NCI-H226 (cell line): ENCODE measurements around the gene ANKRD10.
"Not testable (repeated sequence)": the region's sequence is repeated elsewhere in the genome, so short reads cannot be mapped to it uniquely, and the experiment has no call there.

Experiments
- DNase-seq: peaks from one replicate; pipeline ENCODE4 v3.0.0-alpha.2; 2015

The ANKRD10 gene

DNA sequence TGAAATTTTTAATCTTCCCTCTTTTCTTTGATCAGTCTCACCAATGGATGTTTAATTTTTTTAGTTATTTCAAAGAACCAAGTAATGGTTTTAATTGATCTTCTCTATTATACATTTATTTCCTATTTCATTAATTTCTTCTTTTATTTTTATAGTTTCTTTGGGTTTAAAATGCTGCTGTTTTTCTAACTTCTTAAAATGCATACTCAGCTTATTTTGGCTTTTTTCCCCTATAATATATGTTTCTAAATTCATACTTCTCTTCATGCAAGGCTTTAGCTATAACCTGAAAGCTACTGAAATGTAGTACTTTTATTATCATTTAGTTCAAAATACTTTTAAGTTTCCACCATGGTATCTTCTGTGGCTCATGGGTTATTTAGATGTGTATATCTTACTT lies 53.9 kb downstream of the ANKRD10 start:
- DNase-seq, result no peak

DNA sequence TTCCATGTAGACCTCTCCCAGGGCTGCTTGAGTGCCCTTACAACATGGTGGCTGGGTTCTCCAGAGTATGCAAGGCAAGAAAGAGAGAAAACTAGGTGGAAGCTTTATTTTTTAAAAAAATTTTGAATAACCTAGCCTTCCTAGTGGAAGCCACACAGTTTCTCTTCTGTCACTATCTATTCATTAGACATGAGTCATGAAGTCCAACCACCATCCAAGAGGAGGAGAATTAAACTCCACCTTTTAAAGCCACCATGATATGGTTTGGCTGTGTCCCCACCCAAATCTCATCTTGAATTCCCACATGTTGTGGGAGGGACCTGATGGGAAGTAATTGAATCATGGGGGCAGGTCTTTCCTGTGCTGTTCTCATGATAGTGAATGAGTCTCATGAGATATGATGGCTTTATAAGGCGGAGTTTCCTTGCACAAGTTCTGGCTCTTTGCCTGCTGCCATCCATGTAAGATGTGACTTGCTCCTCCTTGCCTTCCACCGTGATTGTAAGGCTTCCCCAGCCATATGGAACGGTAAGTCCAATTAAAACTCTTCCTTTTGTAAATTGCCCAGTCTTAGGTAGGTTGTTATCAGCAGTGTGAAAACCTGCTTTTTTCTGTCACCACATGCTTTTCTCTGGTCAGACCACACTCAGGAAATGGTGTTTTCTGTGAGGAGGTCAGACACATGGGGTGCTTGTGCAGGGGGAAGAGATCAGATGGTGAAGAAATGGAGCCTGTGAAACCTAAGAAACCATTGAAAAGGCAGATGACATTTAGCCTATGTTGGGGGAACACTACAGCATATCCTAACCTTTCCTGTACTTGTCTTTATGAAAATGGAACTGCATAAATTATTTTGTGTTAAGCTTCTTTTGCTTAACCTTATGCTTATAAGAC lies 57.7 kb downstream of the ANKRD10 start:
- DNase-seq, result no peak

DNA sequence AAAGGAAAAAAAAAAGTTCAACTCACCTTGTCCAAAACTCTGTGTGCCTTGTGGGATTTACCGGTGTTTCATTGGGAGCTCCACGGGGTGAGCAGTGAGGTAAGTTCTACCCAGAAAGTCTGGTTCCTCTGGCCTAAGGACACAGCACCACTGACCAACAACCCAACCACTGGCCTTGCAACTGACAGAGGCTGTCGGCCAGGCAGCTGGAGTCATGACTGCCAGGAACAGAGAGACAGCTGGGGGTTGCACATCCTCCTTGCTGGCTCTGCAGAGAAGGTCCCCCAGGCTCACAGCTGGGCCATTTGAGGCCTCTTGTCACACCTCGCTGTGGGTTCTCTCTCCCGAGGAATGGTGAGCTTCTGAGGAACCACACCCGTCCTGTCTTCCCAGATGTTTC lies 59.5 kb downstream of the ANKRD10 start:
- DNase-seq, result no peak

DNA sequence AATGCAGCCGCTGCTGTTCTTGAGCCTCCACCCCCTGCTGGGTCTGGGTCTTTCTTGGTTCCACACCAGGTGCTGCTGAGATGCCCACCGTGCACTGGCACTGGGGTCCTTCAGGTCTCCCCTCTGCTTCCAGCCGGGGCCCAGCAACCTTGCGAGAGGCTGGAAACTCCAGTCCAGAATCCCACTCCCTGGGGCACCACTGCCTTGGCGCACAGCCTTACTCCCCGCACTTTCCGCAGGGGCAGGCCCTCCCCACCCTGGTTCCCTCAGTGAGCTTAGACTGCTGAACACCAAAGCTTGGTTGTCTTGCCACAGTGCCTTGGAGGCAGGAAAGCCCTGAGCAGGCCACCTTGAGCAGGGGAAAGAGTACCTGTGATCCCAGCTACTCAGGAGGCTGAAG lies 60.0 kb downstream of the ANKRD10 start:
- DNase-seq, result no peak

DNA sequence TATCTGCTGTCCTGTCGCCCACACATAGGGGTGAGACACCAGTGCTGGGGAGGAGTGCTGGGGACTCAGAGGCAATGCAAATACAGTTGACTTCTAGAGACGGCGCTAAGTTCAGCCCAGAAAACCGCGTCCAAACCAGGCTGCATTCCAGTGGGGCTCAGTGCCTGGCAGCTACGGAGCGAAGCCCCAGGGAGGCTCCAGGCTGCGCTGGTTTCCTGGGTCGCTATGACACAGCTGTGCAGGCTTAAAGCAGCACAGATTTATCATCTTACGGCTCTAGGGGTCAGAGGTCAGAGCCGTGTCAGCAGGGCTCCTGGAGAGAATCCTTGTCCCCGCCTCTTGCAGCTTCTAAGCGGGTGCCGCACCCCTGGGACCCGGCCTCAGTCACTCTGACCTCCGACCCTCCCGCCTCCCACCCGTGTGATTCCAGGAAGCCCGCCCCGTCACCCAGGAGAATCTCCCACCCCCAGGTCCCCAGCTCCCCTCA lies 61.6 kb downstream of the ANKRD10 start:
- no peak for DNase-seq

DNA sequence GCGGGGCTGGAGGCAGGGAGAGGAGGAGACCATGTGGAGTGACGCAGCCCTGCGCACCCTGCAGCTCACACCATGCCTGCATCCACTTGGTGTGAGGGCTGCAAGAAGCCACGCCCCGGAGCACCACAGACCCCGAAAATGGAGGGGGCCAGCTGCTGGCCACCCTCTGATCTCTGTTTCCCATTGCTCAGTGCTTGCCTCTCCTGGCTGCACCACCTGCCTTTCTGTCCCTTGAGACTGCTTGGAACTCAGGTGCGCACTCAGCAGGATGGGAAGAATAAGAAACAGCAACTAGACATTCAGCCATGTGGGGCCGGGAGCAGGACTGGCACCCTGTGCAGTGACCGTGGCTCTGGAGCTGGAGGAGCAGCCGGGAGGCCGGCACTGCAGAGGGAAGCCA lies 64.0 kb downstream of the ANKRD10 start:
- DNase-seq, result no peak

DNA sequence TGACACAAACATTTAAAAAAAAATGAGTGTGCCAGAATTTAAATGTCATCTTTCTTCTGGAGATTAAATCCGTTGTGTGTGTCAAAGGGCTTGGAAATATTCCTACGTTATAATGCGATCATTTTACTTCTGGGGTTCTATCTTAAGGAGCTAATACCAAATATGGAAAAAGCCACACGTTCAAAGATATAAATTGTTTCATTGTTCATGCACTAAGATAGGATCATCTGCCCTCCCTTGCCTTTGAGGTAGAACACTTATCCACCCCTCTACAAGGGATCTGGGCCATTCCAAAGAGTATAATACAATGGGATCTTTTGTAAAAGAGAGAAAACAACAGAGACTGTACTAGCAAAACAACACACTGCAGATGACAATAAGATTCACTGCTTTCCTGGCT lies 64.9 kb downstream of the ANKRD10 start:
- no peak for DNase-seq

DNA sequence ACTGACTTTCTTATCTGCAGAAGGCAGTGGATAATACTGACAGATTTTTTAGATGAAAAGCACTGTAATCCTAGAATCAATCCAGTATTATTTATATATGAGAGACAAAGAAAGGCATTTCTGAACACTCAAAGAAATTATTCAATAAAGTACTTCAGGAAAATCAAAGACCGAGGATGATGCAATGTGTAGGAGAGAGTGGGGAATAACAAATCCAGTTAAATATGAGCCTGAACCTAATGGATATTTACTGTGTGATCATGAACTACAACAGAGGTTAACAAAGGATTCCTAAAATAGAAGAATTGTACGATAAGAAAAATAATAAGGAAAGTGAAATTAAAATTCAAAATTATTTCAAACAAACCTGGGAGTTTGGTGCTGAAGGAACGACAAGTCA lies 69.3 kb downstream of the ANKRD10 start:
- DNase-seq, result no peak

DNA sequence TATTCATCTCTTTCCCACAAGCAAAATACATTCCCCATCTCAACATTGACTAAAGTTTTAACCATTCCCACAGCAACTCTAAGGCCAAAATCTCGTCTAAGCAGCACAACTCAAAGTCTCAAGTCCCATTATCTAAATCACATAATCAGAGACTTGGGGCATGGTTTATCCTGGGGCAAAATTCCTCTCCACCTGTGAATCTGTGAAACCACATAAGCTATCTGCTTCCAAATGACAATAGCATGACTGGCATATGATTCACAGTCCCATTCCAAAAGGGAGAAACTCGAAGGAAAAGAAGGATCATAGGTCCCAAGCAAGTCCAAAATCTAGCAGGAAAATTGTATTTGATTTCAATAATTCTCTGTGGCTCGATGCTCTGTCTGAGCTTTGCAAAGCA lies 73.0 kb downstream of the ANKRD10 start:
- peak; percentile 71 for DNase-seq

DNA sequence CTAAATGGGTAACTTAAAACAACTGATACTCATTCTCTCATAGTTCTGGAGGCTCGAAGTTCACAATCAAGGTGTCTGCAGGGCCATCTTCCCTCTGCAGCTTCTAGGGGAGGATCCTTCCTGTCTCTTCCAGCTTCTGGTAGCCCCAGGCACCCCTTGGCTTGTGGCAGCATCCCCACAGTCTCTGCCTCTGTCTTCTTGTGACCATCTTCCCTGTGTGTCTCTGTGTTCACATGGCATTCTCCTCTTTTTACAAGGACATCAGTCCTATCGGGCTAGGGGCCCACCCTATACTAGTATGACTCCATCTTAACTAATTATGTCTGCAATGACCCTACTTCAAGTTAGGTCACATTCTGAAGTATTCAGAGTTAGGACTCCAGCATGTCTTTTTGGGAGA lies 73.5 kb downstream of the ANKRD10 start:
- no peak for DNase-seq

DNA sequence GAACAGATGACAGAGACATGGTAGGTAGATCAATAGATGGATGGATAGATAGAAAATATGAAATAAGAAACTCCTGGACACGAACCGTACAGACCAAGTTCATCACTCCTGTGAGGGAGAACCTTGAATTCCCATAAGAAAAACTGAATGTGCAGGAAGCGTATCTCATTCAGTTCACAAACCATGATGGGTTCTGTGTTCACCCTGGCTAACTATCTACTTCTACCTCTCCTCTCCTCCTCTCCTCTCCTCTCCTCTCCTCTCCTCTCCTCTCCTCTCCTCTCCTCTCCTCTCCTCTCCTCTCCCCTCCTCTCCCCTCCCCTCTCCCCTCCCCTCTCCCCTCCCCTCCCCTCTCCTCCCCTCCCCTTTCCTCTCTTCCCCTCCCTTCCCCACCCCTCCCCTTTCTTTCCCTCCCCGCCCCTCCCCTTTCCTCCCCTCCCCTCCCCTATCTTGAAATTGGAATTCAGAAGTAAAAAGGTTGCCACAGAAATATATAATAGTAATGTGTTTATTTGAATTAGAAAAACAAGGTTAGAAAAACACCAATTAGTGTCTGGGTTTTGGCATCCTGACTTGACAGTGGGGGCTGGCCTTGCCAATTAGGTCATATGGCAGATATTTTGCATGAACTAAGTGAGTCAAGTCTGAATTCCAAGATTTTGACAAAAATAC lies 75.9 kb downstream of the ANKRD10 start:
- DNase-seq, result no peak

DNA sequence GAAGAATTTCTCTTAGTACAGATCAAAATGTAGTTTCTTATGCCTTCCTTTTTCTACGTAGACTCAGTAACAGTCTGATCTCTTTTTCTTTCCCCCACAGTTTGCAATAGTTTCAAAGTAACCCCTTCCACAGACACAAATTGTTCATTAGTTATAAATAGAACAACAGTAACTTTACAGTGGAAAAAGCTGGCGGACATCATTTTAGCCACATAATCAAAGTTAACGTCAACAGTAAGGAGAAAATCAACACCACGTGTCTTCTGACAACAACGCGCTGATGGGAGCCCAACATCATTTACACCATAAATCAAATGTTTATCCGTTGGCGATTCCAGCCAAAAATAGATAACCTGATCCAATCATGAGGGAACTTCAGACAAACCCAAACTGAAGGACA lies 76.8 kb downstream of the ANKRD10 start:
- no peak for DNase-seq

DNA sequence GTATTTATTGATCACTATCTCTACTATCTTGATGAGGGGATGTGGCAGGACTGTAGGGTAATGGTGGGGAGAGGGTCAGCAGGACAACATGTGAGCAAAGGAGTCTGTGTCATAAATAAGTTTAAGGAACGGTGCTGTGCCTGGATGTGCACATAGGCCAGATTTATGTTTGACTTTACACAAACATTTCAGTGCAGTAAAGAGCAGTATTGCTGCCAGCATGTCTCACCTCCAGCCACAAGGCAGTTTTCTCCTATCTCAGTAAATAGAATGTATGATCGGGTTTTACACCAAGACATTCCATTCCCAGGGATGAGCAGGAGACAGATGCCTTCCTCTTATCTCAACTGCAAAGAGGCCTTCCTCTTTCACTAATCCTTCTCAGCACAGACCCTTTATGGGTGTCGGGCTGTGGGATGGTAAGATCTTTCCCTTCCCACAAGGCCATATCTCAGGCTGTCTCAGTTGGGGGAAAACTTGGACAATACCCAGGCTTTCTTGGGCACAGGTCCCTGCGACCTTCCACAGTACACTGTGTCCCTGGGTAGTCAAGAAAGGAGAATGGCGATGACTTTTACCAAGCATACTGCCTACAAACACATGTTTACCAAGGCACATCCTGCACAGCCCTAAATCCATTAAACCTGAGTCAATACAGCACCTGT lies 77.3 kb downstream of the ANKRD10 start:
- not testable (repeated sequence) for DNase-seq

DNA sequence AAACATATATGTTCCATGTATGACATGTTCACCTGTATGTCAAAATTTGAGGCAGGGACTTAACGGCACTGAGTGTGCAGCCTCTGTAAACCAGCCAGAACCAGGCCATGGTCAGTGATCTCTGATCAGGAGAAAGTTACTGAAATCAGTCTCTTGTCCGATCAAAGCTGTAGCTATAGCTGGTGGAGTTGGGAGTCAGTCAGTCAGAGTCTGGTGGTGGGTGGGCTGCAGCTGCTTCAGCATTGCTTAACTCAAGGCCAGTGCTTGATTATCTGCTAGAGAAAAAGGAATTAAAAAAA lies 78.3 kb downstream of the ANKRD10 start:
- no peak for DNase-seq

DNA sequence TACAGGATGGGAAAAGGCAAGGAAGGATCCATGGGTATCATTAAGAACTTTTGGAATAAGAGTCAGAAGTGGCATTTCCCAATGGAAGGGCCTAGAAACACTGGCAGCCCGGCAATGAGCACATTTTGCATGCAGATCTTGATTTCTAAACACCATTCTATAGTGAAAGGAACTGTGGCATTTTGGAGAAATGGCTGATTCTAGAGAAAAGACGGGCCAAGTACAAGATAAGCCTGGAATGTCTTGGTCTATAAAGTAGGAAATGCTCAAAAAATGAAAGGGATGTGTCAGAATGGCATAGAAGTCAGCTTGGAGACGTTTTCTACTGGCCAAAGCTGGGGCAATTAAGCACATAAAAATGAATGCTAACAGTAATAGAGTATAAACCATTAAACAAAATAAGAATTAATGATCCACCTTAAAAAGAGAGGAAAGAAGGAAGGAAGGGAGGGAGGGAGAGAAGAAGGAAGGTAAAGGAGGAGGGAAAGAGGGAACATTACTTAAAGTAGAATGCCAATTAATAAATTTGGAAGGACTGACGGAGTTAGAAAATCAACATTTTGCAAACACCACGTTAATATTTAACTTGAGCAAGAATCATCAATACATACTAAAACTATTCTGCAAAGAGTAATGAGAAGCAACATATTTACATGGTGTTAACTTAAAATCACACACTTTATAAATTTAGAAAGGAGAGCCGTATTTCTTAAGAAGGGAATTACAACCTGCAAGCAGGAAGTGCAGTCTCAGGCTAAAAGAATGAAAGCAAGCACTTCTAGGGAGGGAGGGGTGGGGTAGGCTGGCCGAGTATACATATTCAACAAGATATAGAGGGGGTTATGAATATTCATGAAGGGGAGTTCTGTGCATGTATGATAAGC lies 78.9 kb downstream of the ANKRD10 start:
- DNase-seq, result no peak

DNA sequence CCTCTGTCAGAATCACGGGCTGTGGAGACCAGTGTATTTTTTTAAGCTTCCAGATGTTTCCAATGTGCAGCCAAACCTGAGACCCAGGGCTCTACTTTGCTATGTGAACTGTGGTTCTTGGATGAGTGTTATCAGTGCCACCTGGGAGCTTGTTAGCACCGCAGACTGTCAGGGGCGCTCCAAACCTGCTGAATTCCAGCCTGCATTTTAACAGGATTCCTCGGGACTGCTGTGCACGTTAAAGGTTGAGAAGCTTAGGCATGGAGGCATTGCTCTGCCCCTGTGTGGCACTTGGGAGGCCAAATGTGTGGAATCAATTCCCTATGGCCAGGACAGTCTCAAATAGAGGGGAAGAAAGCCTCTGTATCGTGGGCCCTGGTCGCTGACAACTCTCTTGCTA lies 80.3 kb downstream of the ANKRD10 start:
- no peak for DNase-seq

DNA sequence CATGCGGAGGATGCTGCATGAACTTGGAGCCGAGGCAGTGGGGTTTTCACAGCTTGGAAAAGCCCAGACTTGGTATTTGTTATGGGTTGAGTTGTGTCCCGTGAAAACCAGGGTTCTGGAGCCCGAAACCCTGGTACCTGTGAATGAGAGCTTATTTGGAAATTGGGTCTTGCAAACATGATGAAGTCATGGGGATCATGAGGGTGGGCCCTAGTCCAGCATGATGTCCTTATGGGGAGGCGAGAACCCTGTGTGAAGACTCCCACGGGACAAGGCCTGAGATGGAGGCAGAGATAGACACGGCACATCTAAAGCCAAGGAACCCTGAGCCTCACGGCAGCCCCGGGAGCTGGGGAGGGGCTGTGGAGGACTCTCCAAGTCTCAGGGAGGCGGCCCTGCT lies 82.3 kb downstream of the ANKRD10 start:
- no peak for DNase-seq

DNA sequence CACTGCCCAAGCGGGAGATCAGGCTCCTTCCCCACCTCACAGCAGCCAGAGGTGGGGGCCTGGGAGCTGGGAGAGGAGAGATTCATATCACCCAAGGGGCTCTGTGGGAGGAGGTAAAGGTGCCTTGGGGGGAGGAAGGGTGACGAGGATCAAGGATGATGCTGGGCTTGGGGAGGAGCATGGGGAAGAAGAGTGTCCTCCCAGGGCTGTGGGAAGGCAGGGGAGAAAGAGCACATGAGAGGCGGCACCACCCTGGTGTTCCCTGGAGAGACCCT lies 82.7 kb downstream of the ANKRD10 start:
- no peak for DNase-seq

DNA sequence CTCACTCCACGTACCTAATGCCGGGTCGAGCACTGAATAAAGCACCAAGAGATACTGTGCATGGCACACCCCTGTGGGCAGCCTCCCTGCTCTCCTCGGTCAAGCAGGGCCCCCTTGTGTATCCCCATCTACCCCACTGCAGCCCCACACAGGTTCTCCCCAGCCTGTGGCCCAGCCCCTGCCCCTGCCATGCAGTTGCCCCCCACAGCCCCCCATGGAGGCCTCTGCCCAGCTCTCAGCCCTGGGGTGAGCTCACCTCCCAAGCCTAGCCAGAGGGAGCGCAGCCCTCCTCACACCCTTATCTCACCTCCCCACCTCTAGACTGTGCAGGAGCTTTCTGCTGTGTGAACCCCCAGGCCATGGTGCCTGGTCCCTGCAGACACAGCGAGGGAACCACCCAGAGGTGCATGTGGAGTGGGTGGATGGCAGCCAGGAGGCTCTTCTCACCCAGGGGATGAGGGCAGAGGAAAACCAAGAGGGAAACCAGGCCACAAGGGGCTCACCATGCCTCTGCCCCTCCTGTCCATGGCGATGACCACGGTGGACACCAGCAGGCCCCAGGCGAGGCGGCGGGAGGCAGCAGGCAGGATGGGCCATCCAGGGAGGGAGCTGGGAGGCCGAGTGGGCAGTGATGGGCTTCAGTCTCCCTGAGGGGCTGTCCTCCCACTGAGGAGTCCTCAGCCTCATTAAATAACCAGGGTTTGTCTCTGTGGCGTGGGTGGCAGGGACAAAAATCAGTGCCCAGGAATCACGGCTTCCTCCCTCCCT lies 83.2 kb downstream of the ANKRD10 start:
- DNase-seq, result no peak

DNA sequence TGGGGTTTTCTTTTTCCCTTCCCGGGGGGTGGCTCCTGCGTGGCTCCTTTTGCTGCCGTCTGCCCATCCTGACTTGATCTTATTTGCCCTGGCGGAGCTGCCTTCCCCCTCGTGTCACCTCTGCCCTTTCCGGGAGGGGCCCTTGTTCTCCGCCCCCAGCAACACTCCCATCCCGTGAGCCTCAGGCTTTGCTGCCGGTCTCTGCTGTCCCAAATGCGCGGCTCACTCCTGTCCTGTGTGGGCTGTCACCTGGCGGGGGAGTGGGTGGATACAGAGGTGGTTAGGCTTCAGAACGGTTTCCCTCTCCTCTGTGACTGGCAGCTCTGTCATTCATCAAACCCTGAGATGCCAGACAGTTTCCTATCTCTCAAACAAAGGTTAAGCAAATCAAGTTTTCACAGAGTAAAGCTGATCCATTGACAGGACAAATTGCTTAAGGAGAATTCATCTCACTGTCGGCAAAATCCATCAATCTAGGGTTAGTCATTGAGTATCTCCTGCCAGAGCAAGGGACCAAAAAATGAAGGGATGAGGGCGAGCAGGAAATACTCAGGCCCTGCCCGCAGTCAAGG lies 84.0 kb downstream of the ANKRD10 start:
- no peak for DNase-seq

DNA sequence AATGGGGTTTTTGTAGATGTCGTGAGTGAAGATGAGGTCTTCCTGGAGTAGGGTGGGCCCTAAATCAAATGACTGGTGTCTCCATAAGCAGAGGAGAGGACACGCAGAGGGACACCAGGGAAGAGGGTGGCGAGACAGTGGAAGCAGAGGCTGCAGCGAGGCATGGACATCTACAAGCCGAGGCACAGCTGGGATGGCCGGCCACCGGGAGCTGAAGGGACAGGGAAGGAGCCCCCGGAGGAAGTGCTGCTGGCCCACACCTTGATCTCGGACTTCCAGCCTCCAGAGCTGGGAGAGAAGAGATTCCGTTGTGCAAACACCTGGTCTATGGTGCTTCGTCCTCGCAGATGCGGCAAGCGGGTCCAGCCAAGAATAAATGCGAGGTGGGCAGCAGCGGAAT lies 84.5 kb downstream of the ANKRD10 start:
- DNase-seq, result no peak

DNA sequence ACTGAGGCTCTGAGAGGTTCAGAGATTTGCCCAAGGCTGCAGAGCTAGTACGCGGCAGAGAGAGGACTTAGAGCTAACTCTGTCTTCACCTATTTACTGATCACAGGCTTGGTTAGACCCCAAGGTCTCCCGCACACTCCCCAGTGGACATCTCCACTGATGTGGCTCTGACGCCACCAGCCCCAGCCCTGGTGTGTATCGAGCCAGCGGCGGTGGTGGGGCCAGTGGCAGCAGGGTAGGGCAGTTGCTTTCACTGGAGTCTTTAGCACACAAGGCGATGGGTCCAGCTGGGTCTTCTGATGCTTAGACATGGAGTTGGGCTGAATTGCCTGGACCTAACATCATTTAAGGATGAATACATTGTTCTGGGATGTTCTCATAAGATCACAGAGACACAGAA lies 85.4 kb downstream of the ANKRD10 start:
- no peak for DNase-seq
